B cell (primary cell): Measurements from ENCODE around the gene ICAM3. TPM values are rescaled to one million over a fixed set of nuclear protein-coding genes. Genes with fewer than 3 reads are reported as not detected.

Experiments
- ATAC-seq: fragments of 200-7000 bp; cut with Tn5 transposase; one replicate; pipeline ENCODE4 v1.10.0; 2021; ENCODE audit warnings: low read depth, mild to moderate bottlenecking, moderate number of reproducible peaks, moderate library complexity
- CTCF ChIA-PET: fragments of 350-600 bp; sonication (Branson Sonifier 250); formaldehyde crosslinking; loops from one replicate; lab custom pipeline; 2021; ENCODE audit warnings: antibody characterized with exemption, inconsistent platforms; lab: Charles Lee
- POLR2A ChIA-PET: fragments of 350-600 bp; sonication (Branson Sonifier 250); formaldehyde crosslinking; loops from one replicate; lab custom pipeline; 2021; ENCODE audit warnings: antibody characterized with exemption; lab: Charles Lee
- DNase-seq: peaks from one replicate; pipeline ENCODE4 v3.0.0; 2013
- H2AFZ ChIP-seq: 2 replicates; pipeline ENCODE4 v1.6.1; 2012; ENCODE audit warnings: mild to moderate bottlenecking, low read depth, low read length; ENCODE audit not compliant: insufficient read depth, poor library complexity, severe bottlenecking
- H3K27ac ChIP-seq, 2 donors: 1 replicate in 1 of 2; 2 replicates in 1 of 2; pipeline ENCODE4 v1.5.1; 2012 to 2013; ENCODE audit warnings: low read length in 2 of 2, mild to moderate bottlenecking in 2 of 2, moderate library complexity in 1 of 2
- H3K27me3 ChIP-seq, 4 experiments: fragments of 200-600 bp in 1 of 4; sonication (generic) in 1 of 4; replicated peaks in 1 of 4; 1 replicate in 2 of 4; 2 replicates in 2 of 4; pipeline versions ENCODE4 v1.6.1 to v1.7.0; 2013 to 2016; ENCODE audit warnings: low read length in 3 of 4, mild to moderate bottlenecking in 2 of 4, mixed read lengths in 1 of 4, moderate library complexity in 1 of 4; ENCODE audit not compliant: insufficient read depth in 4 of 4, control insufficient read depth in 3 of 4; ENCODE audit errors: control extremely low read depth in 1 of 4
- H3K36me3 ChIP-seq, 2 experiments: replicated peaks in 1 of 2; 1 replicate in 1 of 2; 2 replicates in 1 of 2; pipeline versions ENCODE4 v1.6.1 to v1.7.1; 2013; ENCODE audit warnings: low read length in 1 of 2; ENCODE audit not compliant: insufficient read depth in 2 of 2, control insufficient read depth in 1 of 2; ENCODE audit errors: control extremely low read depth in 1 of 2, extremely low read depth in 1 of 2
- H3K4me1 ChIP-seq, 2 donors: fragments of 200-600 bp in 1 of 2; sonication (generic) in 1 of 2; 1 replicate in 1 of 2; 2 replicates in 1 of 2; pipeline versions ENCODE4 v1.5.1 to v1.6.1; 2013 to 2017; ENCODE audit warnings: low read length in 2 of 2; ENCODE audit not compliant: control insufficient read depth in 2 of 2, insufficient read depth in 2 of 2
- H3K4me2 ChIP-seq: replicated peaks from 2 replicates; pipeline ENCODE3; 2012; ENCODE audit warnings: mild to moderate bottlenecking, low read depth, low read length; ENCODE audit not compliant: poor library complexity, severe bottlenecking
- H3K4me3 ChIP-seq, 5 experiments: fragments of 200-600 bp in 1 of 5; sonication (generic) in 1 of 5; 1 replicate in 3 of 5; 2 replicates in 2 of 5; pipeline versions ENCODE4 v1.5.1 to v1.7.0; 2011 to 2016; ENCODE audit warnings: low read length in 4 of 5, mild to moderate bottlenecking in 4 of 5, low read depth in 2 of 5, control low read depth in 1 of 5, moderate library complexity in 1 of 5; ENCODE audit not compliant: insufficient read depth in 1 of 5; ENCODE audit errors: control extremely low read depth in 1 of 5, extremely low read depth in 1 of 5
- H3K79me2 ChIP-seq: fragments of 200-600 bp; sonication (generic); one replicate; pipeline ENCODE4 v1.6.0; 2016; ENCODE audit warnings: low read length; ENCODE audit not compliant: control insufficient read depth, insufficient read depth
- H3K9ac ChIP-seq: fragments of 200-600 bp; sonication (generic); 2 replicates; pipeline ENCODE4 v1.6.1; 2017; ENCODE audit warnings: mild to moderate bottlenecking, low read length, moderate library complexity
- H3K9me3 ChIP-seq, 3 donors: one replicate each; pipeline versions ENCODE4 v1.6.1 to v1.7.1; 2013; ENCODE audit warnings: low read length in 2 of 3; ENCODE audit not compliant: control insufficient read depth in 2 of 3, insufficient read depth in 1 of 3; ENCODE audit errors: control extremely low read depth in 1 of 3
- H4K20me1 ChIP-seq: 2 replicates; pipeline ENCODE4 v1.6.0; 2012; ENCODE audit warnings: mild to moderate bottlenecking, low read length; ENCODE audit not compliant: insufficient read depth, control insufficient read depth, poor library complexity, severe bottlenecking
- H3K27ac Mint-ChIP-seq: one replicate; pipeline ENCODE4 v1.8.0; 2021; ENCODE audit warnings: mixed read lengths
- H3K27me3 Mint-ChIP-seq: one replicate; pipeline ENCODE4 v1.8.0; 2021; ENCODE audit warnings: mixed read lengths
- H3K4me1 Mint-ChIP-seq: one replicate; pipeline ENCODE4 v1.8.0; 2021; ENCODE audit warnings: mixed read lengths
- H3K4me3 Mint-ChIP-seq: one replicate; pipeline ENCODE4 v1.8.0; 2021; ENCODE audit warnings: mixed read lengths
- H3K9me3 Mint-ChIP-seq: one replicate; pipeline ENCODE4 v1.8.0; 2022; ENCODE audit warnings: mixed read lengths; ENCODE audit not compliant: insufficient read depth
- CTCF ChIP-seq: fragments of 200-600 bp; IDR thresholded peaks from one replicate; pipeline ENCODE4 v1.8.0; 2022; ENCODE audit warnings: antibody characterized with exemption, mild to moderate bottlenecking
- EZH2 ChIP-seq: IDR thresholded peaks from 2 replicates; pipeline ENCODE4 v1.6.1; 2012; ENCODE audit warnings: borderline replicate concordance, low read depth, mild to moderate bottlenecking, moderate library complexity, low read length; ENCODE audit not compliant: insufficient read depth, poor library complexity, severe bottlenecking
- WGBS: methylation state at CpG from one replicate; pipeline ENCODE4 v1.1.5; 2013; ENCODE audit warnings: missing lambda C conversion rate; ENCODE audit not compliant: insufficient coverage; 5-methylcytosine and 5-hydroxymethylcytosine counted together
- intact Hi-C: fragments of 100-400 bp; cut with micrococcal nuclease; formaldehyde crosslinking; loops from one replicate; pipeline ENCODE4 v1.10.0; 2022
- polyA plus RNA-seq: library from polyadenylated mRNA; depleted of rRNA; stranded (reverse); fragments of >200 nt; gene quantifications from 2 replicates; pipeline ENCODE4 v1.2.3, GENCODE V29; 2012
- total RNA-seq, 2 donors: library from RNA; stranded (reverse); fragments of 120-200 nt in 1 of 2; gene quantifications; 1 replicate in 1 of 2; 2 replicates in 1 of 2; pipeline versions ENCODE4 v1.2.3 to v1.2.4, GENCODE V29; 2013 to 2022

ICAM3 gene
- total and polyA plus RNA-seq, 2 donors (not counting 1 experiment from before 2014, with no cell fraction given): 119 to 223 TPM

- no peaks in the 10 kb centered on the region for H3K27me3 ChIP-seq
- no peak overlapping the region for H3K4me3 Mint-ChIP-seq
- H3K9me3 ChIP-seq: no peaks in the 10 kb centered on the region
- H3K9me3 Mint-ChIP-seq: no peaks in the 10 kb centered on the region
- no peak overlapping the region for H3K27ac Mint-ChIP-seq
- intact Hi-C loops: no loop called here
- peaks cover 10% of the 10 kb centered on the region for H3K79me2 ChIP-seq
- H3K4me3 ChIP-seq: no peak overlapping the region
- ChIA-PET CTCF (interaction anchor here (1.3 kb wide), 1 partner anchor 30 kb away, joined by 3 read pairs; no protein-coding TSS in a partner anchor), POLR2A (interaction anchor here (0.6 kb wide), 1 partner anchor 10 kb away, joined by 4 read pairs; no protein-coding TSS in a partner anchor)
- H4K20me1 ChIP-seq: peaks cover 37% of the 10 kb centered on the region
- 89% methylated on average over 11 of the region's 11 CpGs for WGBS
- peaks cover 0 to 65% of the 10 kb centered on the region in 2 experiments for H3K36me3 ChIP-seq
- H3K9ac ChIP-seq: no peak overlapping the region
- peaks cover under 1 to 7% of the 10 kb centered on the region in 2 donors for H3K4me1 ChIP-seq
- TF ChIP-seq CTCF (no peak), EZH2 (no peak)
- no peak overlapping the region for H3K27ac ChIP-seq
- no peak overlapping the region for H3K4me2 ChIP-seq
- no peak for DNase-seq
- H3K27me3 Mint-ChIP-seq: no peaks in the 10 kb centered on the region
- ATAC-seq: no peak
- no peak overlapping the region for H2AFZ ChIP-seq
- H3K4me1 Mint-ChIP-seq: no peaks in the 10 kb centered on the region
Observed at GRCh38 chr19:10321417-10321797, 18.0 kb downstream of the ICAM3 start.

- Mint-ChIP-seq H3K27ac (no peak overlapping the region), H3K4me3 (no peak overlapping the region), H3K9me3 (no peaks in the 10 kb centered on the region), H3K27me3 (no peaks in the 10 kb centered on the region), H3K4me1 (peaks cover 3% of the 10 kb centered on the region)
- Histone ChIP-seq H3K4me1 (peaks cover 6 to 13% of the 10 kb centered on the region in 2 donors), H3K36me3 (peaks cover 0 to 59% of the 10 kb centered on the region in 2 experiments), H3K27ac (no peak overlapping the region), H3K4me2 (no peak overlapping the region), H3K4me3 (no peak overlapping the region), H3K27me3 (no peaks in the 10 kb centered on the region), H4K20me1 (peaks cover 34% of the 10 kb centered on the region), H2AFZ (no peak overlapping the region), H3K79me2 (peaks cover 10% of the 10 kb centered on the region), H3K9me3 (no peaks in the 10 kb centered on the region), H3K9ac (no peak overlapping the region)
- WGBS: 97% methylated on average over 29 of the region's 32 CpGs
- TF ChIP-seq CTCF: no peak
- ATAC-seq (no peak), DNase-seq (no peak)
- intact Hi-C loops: no loop called here
- CTCF ChIA-PET: interaction anchor here (0.7 to 1.3 kb wide), 2 partner anchors 29 to 44 kb away, joined by 3 read pairs; no protein-coding TSS in a partner anchor
- POLR2A ChIA-PET: interaction anchor here (0.7 kb wide), 2 partner anchors 14 to 1390 kb away, joined by 6 to 12 read pairs; no protein-coding TSS in a partner anchor
Observed at GRCh38 chr19:10320602-10321416, 18.6 kb downstream of the ICAM3 start.
